GM12892 (cell line): ENCODE data around the gene STK36.
"Not testable (repeated sequence)": the region's sequence is repeated elsewhere in the genome, so short reads cannot be mapped to it uniquely, and the experiment has no call there.

ENCODE experiments used
- DNase-seq: peaks from one replicate; pipeline ENCODE4 v3.0.0; 2011; ENCODE audit not compliant: insufficient read length
- FAIRE-seq: peaks from 2 replicates; lab custom pipeline; 2011; peaks lifted over from hg19 to GRCh38; lab: Jason Lieb, UNC
- POLR2A ChIP-seq: IDR thresholded peaks from 2 replicates; pipeline ENCODE4 v1.6.1; 2011; ENCODE audit warnings: low read depth, low read length, control low read depth
- POLR2AphosphoS5 ChIP-seq: IDR thresholded peaks from 2 replicates; pipeline ENCODE4 v1.6.1; 2011; ENCODE audit warnings: low read depth, low read length, control low read depth
- TAF1 ChIP-seq: IDR thresholded peaks from 2 replicates; pipeline ENCODE4 v1.6.1; 2011; ENCODE audit warnings: low read depth, mild to moderate bottlenecking, control low read depth, low read length, borderline replicate concordance

STK36 gene

DNA sequence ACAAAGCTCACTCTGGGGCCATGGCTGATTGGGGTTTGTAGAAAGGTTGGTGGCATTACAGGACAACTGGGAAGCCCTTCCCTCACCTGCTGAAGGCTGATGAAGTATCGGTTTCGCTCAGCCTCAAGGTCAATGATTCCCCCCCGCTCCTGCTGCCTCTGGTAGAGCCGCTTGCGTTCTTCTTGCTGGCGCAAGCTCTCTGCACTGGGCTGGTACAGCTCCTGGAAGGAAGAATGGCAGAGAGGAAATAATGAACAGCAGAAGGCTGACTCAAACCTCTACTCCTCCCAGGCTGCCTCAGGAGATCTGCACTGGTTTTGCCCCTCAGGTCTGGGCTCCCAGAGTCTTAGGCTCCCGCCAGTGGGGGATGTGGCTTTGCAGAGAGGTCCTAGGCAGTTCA lies 7.2 kb upstream of the STK36 start:
- TF ChIP-seq POLR2A (no peak), POLR2AphosphoS5 (no peak), TAF1 (no peak)
- FAIRE-seq (no peak), DNase-seq (no peak)

DNA sequence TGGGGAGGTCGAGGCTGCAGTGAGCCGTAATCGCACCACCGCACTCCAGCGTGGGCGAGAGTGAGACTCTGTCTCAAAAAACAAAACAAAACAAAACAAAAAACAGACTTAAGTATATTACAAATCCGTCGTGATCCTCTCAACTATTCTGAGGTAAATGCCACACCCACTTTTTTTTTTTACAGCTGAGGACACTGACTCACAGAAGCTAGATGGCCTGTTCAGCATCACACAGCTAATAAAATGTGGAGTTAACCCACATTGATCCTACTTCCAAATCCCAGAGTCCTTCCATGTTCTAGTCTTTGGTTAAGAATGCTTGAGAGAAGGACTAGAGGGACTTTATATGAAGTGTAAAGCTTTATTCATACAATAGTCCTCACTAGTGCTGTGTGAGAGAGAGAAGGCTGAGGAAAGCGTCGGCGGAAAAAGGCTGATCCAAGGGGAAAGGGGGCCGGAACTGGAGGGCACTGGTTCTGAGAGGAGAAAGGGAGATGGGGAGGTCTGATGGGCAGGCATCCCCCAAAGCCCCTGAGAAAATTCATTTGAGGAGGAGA lies 711 bp upstream of the STK36 start:
- no peak for TF ChIP-seq POLR2A
- TF ChIP-seq POLR2AphosphoS5 = no peak
- no peak for TF ChIP-seq TAF1
- FAIRE-seq (no peak), DNase-seq (no peak)

DNA sequence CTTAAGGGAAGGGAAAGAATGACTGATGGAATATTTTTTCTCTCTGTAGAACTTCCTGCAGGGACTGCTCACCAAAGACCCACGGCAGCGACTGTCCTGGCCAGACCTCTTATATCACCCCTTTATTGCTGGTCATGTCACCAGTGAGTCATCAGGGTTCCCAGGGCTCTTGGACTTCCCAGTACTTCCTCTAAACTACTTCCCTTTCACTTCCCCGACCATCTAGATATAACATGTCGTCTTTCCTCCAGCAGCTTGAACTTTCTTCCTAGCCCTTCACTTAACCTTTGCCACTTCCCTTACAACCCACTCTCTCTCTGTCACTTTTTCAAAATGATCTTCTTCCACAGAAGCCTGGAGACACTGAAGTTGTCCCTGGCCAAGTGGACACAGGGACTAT lies 7.2 kb downstream of the STK36 start:
- FAIRE-seq = no peak
- no peak for TF ChIP-seq POLR2A
- no peak for TF ChIP-seq POLR2AphosphoS5
- TF ChIP-seq TAF1 = no peak
- no peak for DNase-seq

DNA sequence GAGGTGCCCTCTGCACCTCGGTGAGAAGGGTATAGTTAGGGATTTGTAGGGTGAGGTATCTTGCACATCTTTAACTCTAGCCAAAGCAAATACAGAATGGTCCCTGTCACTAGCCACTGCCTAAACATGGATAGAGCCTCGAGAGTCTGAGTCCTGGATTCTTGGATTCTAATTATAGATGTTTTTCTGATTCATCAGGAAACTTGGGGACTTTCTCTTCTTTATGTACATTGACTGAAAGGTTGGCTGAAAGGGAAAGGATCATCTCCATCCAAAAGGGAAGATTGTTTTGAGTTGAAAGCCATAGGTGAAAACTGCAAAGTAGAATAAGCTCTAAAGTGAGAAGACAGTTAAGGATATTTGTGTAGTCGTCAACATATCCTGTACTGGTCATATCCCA lies 8.2 kb downstream of the STK36 start:
- DNase-seq = no peak
- no peak for FAIRE-seq
- TF ChIP-seq POLR2A = no peak
- no peak for TF ChIP-seq POLR2AphosphoS5
- TF ChIP-seq TAF1 = no peak

DNA sequence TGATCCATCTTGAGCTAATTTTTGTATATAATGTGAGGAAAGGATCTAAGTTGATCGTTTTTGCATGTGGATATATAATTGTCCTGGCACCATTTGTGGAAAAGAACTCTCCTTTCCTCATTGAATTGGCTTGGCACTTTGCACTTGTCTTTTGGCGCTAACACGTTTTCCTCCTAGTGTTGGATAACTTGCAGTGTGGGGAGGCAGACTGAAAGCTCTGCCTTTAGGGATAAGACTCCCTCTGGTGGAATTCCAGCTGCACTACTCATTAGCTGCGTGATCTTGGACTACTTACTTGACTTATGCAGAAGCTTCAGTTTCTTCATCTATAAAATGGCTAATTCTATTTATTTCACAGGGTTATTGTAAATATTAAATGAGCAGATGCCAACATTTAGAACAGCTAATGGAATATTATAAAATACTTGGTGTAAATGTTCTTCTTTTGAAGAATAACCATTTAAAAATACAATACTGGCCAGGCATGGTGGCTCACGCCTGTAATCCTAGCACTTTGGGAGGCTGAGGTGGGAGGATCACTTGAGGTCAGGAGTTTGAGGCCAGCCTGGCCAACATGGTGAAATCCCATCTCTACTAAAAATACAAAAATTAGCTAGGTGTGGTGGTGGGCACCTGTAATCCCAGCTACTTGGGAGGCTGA lies 15.6 kb downstream of the STK36 start:
- FAIRE-seq, DNase-seq: not testable (repeated sequence)

GRCh38 chr2:218691234-218691633 lies 19.3 kb downstream of the STK36 start:
- no peak for TF ChIP-seq TAF1
- no peak for TF ChIP-seq POLR2AphosphoS5
- TF ChIP-seq POLR2A = no peak
- FAIRE-seq (no peak), DNase-seq (no peak)

GRCh38 chr2:218694405-218695145 lies 22.7 kb downstream of the STK36 start:
- TF ChIP-seq POLR2AphosphoS5 (no peak), TAF1 (no peak), POLR2A (no peak)
- DNase-seq = no peak
- no peak for FAIRE-seq

DNA sequence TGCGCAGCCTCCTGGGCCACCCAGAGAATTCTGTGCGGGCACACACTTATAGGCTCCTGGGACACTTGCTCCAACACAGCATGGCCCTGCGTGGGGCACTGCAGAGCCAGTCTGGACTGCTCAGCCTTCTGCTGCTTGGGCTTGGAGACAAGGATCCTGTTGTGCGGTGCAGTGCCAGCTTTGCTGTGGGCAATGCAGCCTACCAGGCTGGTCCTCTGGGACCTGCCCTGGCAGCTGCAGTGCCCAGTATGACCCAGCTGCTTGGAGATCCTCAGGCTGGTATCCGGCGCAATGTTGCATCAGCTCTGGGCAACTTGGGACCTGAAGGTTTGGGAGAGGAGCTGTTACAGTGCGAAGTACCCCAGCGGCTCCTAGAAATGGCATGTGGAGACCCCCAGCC lies 27.0 kb downstream of the STK36 start:
- no peak for FAIRE-seq
- DNase-seq = no peak
- no peak for TF ChIP-seq TAF1
- no peak for TF ChIP-seq POLR2AphosphoS5
- TF ChIP-seq POLR2A = no peak

GRCh38 chr2:218701806-218702205 lies 29.9 kb downstream of the STK36 start:
- DNase-seq (no peak), FAIRE-seq (no peak)
- TF ChIP-seq POLR2A = no peak

- TF ChIP-seq TAF1 = no peak
- no peak for TF ChIP-seq POLR2A
- no peak for TF ChIP-seq POLR2AphosphoS5
- no peak for FAIRE-seq
- no peak for DNase-seq
Observed at GRCh38 chr2:218703341-218703740, 31.5 kb downstream of the STK36 start.

GRCh38 chr2:218708086-218708485 lies 36.2 kb downstream of the STK36 start:
- TF ChIP-seq TAF1 (no peak), POLR2AphosphoS5 (no peak), POLR2A (no peak)
- DNase-seq = peak; percentile 25
- peak; percentile 94 for FAIRE-seq

- FAIRE-seq (no peak), DNase-seq (no peak)
- no peak for TF ChIP-seq POLR2AphosphoS5
- no peak for TF ChIP-seq POLR2A
- no peak for TF ChIP-seq TAF1
Observed at GRCh38 chr2:218709908-218710307, 38.0 kb downstream of the STK36 start.
